ENCODE measurements around the gene SYNE3. TPM values are rescaled to one million over a fixed set of nuclear protein-coding genes. Genes with fewer than 3 reads are reported as not detected.

The SYNE3 gene
- total and polyA plus RNA-seq, 7 donors: 0.45 to 4.7 (median 3.4) TPM

- no peaks in the 10 kb centered on the region for H3K27me3 ChIP-seq (ENCODE audit: insufficient read depth in 3 of 3, low read length in 2 of 3)
- H3K9me3 ChIP-seq: no peaks in the 10 kb centered on the region
- no peak for TF ChIP-seq CTCF (IDR thresholded peaks at IDR 0.05)
- H3K4me1 ChIP-seq: peaks cover 26% of the 10 kb centered on the region
- no peaks in the 10 kb centered on the region for H3K36me3 ChIP-seq (ENCODE audit: insufficient read depth in 1 of 2, low read depth in 1 of 2)
- DNase-seq: no peak
- ATAC-seq: no peak
- H3K27ac ChIP-seq: no peak overlapping the region
- H3K4me3 ChIP-seq: no peak overlapping the region
- WGBS, 3 donors: 89 to 97% (median 91%) methylated on average over 2 of the region's 2 CpGs
- intact Hi-C loops (cut with DNase I): no loop called here
These were observed 24.4 kb downstream of the SYNE3 start for GRCh38 chr14:95491936-95492608.

GRCh38 chr14:95490727-95491451, 25.6 kb downstream of the SYNE3 start:
- ATAC-seq (peak in 3 of 4 donors; percentile 21 to 39 (median 26)), DNase-seq (no peak)
- peaks cover 26% of the 10 kb centered on the region for H3K4me1 ChIP-seq
- H3K9me3 ChIP-seq: no peaks in the 10 kb centered on the region
- no peak overlapping the region for H3K4me3 ChIP-seq
- WGBS, 3 donors: 46 to 72% (median 60%) methylated on average over 10 of the region's 10 CpGs
- no peak for TF ChIP-seq CTCF (IDR thresholded peaks at IDR 0.05)
- no peaks in the 10 kb centered on the region for H3K36me3 ChIP-seq (ENCODE audit: insufficient read depth in 1 of 2, low read depth in 1 of 2)
- no peaks in the 10 kb centered on the region for H3K27me3 ChIP-seq (ENCODE audit: insufficient read depth in 3 of 3, low read length in 2 of 3)
- intact Hi-C loops (cut with DNase I): no loop called here
- no peak overlapping the region for H3K27ac ChIP-seq

- DNase-seq (no peak), ATAC-seq (no peak)
- Histone ChIP-seq H3K4me1 (peaks cover 26% of the 10 kb centered on the region), H3K9me3 (no peaks in the 10 kb centered on the region), H3K4me3 (no peak overlapping the region), H3K36me3 (ENCODE audit: insufficient read depth in 1 of 2, low read depth in 1 of 2) (no peaks in the 10 kb centered on the region), H3K27ac (no peak overlapping the region), H3K27me3 (ENCODE audit: insufficient read depth in 3 of 3, low read length in 2 of 3) (no peaks in the 10 kb centered on the region)
- intact Hi-C loops (cut with DNase I): no loop called here
- TF ChIP-seq CTCF (IDR thresholded peaks at IDR 0.05): no peak
- WGBS, 3 donors: 74 to 79% (median 77%) methylated on average over 5 of the region's 5 CpGs
These were observed 26.3 kb downstream of the SYNE3 start for GRCh38 chr14:95490138-95490509.

- H3K27me3 ChIP-seq (ENCODE audit: insufficient read depth in 3 of 3, low read length in 2 of 3): no peaks in the 10 kb centered on the region
- no peak overlapping the region for H3K4me3 ChIP-seq
- DNase-seq (no peak), ATAC-seq (peak in 2 of 4 donors; percentile 9 to 16)
- peak overlapping the region; percentile 69 for H3K27ac ChIP-seq
- WGBS, 3 donors: 60 to 77% (median 68%) methylated on average over 9 of the region's 9 CpGs
- no peak for TF ChIP-seq CTCF (IDR thresholded peaks at IDR 0.05)
- H3K9me3 ChIP-seq: no peaks in the 10 kb centered on the region
- peaks cover 26% of the 10 kb centered on the region for H3K4me1 ChIP-seq
- intact Hi-C loops (cut with DNase I): no loop called here
- H3K36me3 ChIP-seq (ENCODE audit: insufficient read depth in 1 of 2, low read depth in 1 of 2): no peaks in the 10 kb centered on the region
These were observed 27.0 kb downstream of the SYNE3 start for GRCh38 chr14:95489214-95490137.
